Measurements from ENCODE around the gene MBP. TPM values are rescaled to one million over a fixed set of nuclear protein-coding genes. Genes with fewer than 3 reads are reported as not detected.

The MBP gene
- total and polyA plus RNA-seq, 10 of the 15 experiments (the other 5 are each of a cell fraction or from before 2014, with no cell fraction given), result 12.2 to 67.8 (median 42.1) TPM

GRCh38 chr18:76999077-76999476 is 133.5 kb downstream of the MBP start:
- Histone ChIP-seq H4K20me1 (ENCODE audit: control insufficient read depth, insufficient read depth) (no peaks in the 10 kb centered on the region), H3K4me2 (ENCODE audit: control insufficient read depth, insufficient read depth) (no peak overlapping the region), H3K27ac (ENCODE audit: control insufficient read depth, insufficient read depth) (no peak overlapping the region), H3K36me3 (ENCODE audit: control insufficient read depth in 2 of 2, insufficient read depth in 2 of 2, low read length in 1 of 2) (no peaks in the 10 kb centered on the region), H3K4me1 (ENCODE audit: control insufficient read depth, insufficient read depth, low read length) (no peaks in the 10 kb centered on the region), H3K27me3 (replicated peaks in 1 of 2; ENCODE audit: control insufficient read depth in 2 of 2, insufficient read depth in 2 of 2, low read length in 1 of 2) (no peaks in the 10 kb centered on the region), H3K4me3 (no peak overlapping the region), H3K9ac (ENCODE audit: control insufficient read depth, insufficient read depth, low read length) (no peak overlapping the region), H3K9me3 (replicated peaks; ENCODE audit: control insufficient read depth, insufficient read depth, low read length) (no peaks in the 10 kb centered on the region), H3K79me2 (ENCODE audit: control insufficient read depth, insufficient read depth, low read length) (no peaks in the 10 kb centered on the region), H2AFZ (ENCODE audit: control insufficient read depth, low read depth, low read length) (no peak overlapping the region)
- POLR2A ChIA-PET, result no interaction called here
- no TSS peak for BruUV-seq (replicated peaks)
- CTCF ChIA-PET, result interaction anchor here (0.6 to 4.1 kb wide), 16 partner anchors 8 to 652 kb away, joined by 3 to 143 read pairs (median 8); no protein-coding TSS in a partner anchor
- DNase-seq (ENCODE audit: low read depth, low spot score) (no peak), ATAC-seq (no peak), FAIRE-seq (no peak)
- RAD21 ChIA-PET (ENCODE audit: unreplicated experiment), result interaction anchor here (1.0 to 7.6 kb wide), 2 partner anchors 175 to 212 kb away, joined by 3 to 126 read pairs; no protein-coding TSS in a partner anchor
- in situ Hi-C loops (cut with MboI), result no loop called here
- WGBS (ENCODE audit: insufficient coverage, insufficient replicate concordance, low lambda C conversion rate, missing lambda C conversion rate), result 81% methylated on average over 11 of the region's 13 CpGs
- intact Hi-C loops (cut with micrococcal nuclease; ENCODE audit: unreplicated experiment), result no loop called here
- SMC1A ChIA-PET (ENCODE audit: uncharacterized antibody, unreplicated experiment), result interaction anchor here (0.8 to 3.4 kb wide), 10 partner anchors 15 to 652 kb away, joined by 3 to 82 read pairs (median 4); no protein-coding TSS in a partner anchor
- TF ChIP-seq ZZZ3 (IDR thresholded peaks at IDR 0.05; ENCODE audit: control insufficient read depth, insufficient read length, low read depth) (no peak), CBFB (IDR thresholded peaks at IDR 0.05; ENCODE audit: low read depth) (no peak), RAD51 (IDR thresholded peaks at IDR 0.05) (no peak), NR2C2 (IDR thresholded peaks at IDR 0.05; ENCODE audit: borderline replicate concordance, control insufficient read depth, insufficient read length, low read depth) (no peak), BCLAF1 (IDR thresholded peaks at IDR 0.05) (no peak), RBBP5 (conservative IDR thresholded peaks at IDR 0.05) (no peak), CBX5 (IDR thresholded peaks at IDR 0.05; ENCODE audit: low read depth) (no peak), POLR2A (IDR thresholded peaks at IDR 0.05; ENCODE audit: low read depth, low read length) (no peak), NFXL1 (IDR thresholded peaks at IDR 0.05; ENCODE audit: borderline replicate concordance) (no peak), TBL1XR1 (IDR thresholded peaks at IDR 0.05; ENCODE audit: low read depth, low read length) (no peak), HDAC6 (IDR thresholded peaks at IDR 0.05; ENCODE audit: unreplicated experiment) (no peak), TARDBP (IDR thresholded peaks at IDR 0.05; ENCODE audit: borderline replicate concordance) (no peak), SIN3A (IDR thresholded peaks at IDR 0.05; ENCODE audit: low read depth, low read length) (no peak), PKNOX1 (IDR thresholded peaks at IDR 0.05) (no peak)
- TF ChIP-seq, protein P1, sequence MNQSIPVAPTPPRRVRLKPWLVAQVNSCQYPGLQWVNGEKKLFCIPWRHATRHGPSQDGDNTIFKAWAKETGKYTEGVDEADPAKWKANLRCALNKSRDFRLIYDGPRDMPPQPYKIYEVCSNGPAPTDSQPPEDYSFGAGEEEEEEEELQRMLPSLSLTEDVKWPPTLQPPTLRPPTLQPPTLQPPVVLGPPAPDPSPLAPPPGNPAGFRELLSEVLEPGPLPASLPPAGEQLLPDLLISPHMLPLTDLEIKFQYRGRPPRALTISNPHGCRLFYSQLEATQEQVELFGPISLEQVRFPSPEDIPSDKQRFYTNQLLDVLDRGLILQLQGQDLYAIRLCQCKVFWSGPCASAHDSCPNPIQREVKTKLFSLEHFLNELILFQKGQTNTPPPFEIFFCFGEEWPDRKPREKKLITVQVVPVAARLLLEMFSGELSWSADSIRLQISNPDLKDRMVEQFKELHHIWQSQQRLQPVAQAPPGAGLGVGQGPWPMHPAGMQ (IDR thresholded peaks at IDR 0.05; ENCODE audit: borderline replicate concordance), result no peak
- TF ChIP-seq, protein P2, sequence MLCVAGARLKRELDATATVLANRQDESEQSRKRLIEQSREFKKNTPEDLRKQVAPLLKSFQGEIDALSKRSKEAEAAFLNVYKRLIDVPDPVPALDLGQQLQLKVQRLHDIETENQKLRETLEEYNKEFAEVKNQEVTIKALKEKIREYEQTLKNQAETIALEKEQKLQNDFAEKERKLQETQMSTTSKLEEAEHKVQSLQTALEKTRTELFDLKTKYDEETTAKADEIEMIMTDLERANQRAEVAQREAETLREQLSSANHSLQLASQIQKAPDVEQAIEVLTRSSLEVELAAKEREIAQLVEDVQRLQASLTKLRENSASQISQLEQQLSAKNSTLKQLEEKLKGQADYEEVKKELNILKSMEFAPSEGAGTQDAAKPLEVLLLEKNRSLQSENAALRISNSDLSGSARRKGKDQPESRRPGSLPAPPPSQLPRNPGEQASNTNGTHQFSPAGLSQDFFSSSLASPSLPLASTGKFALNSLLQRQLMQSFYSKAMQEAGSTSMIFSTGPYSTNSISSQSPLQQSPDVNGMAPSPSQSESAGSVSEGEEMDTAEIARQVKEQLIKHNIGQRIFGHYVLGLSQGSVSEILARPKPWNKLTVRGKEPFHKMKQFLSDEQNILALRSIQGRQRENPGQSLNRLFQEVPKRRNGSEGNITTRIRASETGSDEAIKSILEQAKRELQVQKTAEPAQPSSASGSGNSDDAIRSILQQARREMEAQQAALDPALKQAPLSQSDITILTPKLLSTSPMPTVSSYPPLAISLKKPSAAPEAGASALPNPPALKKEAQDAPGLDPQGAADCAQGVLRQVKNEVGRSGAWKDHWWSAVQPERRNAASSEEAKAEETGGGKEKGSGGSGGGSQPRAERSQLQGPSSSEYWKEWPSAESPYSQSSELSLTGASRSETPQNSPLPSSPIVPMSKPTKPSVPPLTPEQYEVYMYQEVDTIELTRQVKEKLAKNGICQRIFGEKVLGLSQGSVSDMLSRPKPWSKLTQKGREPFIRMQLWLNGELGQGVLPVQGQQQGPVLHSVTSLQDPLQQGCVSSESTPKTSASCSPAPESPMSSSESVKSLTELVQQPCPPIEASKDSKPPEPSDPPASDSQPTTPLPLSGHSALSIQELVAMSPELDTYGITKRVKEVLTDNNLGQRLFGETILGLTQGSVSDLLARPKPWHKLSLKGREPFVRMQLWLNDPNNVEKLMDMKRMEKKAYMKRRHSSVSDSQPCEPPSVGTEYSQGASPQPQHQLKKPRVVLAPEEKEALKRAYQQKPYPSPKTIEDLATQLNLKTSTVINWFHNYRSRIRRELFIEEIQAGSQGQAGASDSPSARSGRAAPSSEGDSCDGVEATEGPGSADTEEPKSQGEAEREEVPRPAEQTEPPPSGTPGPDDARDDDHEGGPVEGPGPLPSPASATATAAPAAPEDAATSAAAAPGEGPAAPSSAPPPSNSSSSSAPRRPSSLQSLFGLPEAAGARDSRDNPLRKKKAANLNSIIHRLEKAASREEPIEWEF (IDR thresholded peaks at IDR 0.05; ENCODE audit: insufficient replicate concordance, low read depth, low read length), result no peak

All from GM12878 (cell line).